ENCODE measurements around the gene ADGRG7.
A peak's percentile ranks its signal among the peaks of the same experiment; 100 is the strongest.

ADGRG7 gene

DNA sequence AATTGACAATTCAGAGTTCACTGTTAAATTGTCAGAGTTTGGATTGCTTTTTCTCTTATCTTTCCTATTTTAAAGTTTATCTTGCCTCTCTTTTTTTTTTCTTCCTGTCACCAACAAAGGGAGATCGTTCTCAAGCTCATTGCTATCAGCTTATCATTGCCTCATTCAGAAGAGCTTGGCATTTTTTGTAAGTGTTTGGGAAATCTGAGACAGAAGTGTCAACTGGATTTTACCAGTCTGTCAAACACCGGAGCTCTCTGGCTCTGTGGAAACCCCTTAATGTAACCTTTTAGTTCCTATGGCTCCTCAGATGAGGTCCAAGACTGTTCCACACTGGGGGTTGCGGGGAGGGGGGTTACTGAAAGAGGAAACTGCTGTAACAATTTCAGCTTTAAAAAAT, 89.3 kb downstream of the ADGRG7 start:
- DNase-seq (ENCODE audit: low spot score), result no peak

DNA sequence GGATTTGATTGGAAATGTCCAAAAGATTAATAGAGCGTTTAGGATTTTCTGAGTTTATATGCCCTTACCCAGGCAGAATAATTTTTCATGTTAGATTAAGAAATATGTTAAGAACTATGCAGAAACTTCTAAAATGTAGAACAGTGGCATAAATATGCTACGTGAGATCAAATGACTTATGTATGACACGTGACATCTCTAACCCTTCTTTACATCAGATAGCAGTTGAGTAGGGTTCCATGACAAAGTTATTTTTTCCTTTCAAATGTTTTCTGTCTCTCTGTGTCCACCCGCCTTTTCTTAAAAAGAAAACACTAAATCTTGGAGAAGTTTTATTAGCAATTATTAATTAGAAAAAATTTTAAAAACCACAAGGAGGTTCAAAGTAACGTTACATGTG, 91.3 kb downstream of the ADGRG7 start:
- no peak for DNase-seq (ENCODE audit: low spot score)

DNA sequence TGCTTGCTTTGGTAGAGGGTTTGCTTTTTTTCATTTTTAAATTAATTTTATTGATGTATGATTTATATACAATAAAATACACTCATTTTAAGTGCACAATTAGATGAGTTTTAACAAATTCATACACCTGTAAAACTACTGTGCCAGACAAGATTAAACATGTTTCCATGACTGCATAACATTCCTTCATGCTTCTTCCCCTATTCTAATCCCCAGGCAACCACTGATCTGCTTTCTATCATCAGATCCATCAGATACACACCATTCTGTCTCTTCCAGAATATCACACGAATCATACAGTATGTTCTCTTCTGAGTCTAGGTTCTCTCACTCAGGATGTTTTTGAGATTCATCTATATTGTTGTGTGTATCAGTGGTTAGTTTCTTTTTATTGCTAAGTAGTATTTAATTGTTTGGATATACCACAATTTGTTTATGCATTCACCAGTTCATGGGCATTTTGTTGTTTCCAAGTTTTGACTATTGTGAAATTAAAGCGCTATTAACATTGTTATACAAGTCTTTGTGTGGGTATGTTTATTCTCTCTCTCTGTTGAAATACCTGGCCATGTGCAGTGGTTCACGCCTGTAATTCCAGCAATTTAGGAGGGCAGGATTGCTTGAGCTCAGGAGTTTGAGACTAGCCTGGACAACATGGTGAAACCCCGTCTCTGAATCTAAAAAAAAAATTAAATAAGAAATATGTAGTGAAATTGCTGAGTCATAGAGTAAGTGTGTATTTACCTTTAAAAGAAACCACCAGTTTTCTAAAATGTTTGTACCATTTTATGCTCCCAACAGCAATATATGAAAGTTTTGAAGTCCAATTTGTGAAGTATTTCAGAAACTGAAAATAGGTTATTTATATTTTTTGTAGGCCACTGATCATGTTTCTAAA, 92.9 kb downstream of the ADGRG7 start:
- no peak for DNase-seq (ENCODE audit: low spot score)

DNA sequence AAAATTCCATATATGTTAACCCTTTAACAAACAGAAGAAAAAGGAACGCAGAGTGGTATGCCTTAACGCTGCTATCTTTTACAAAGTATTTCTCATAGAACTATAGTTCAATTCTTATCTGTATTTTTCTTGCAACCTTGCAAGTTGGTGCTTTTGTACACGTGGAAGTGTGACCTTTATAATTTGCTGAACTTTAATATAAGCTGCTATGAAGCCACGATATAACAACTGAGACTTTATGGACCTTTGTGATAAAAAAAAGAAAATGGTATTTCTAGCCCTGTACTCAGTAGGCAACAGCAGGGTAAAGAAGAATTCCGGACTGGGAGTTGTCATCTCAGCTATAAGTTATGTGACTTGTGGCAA, 93.6 kb downstream of the ADGRG7 start:
- no peak for DNase-seq (ENCODE audit: low spot score)

DNA sequence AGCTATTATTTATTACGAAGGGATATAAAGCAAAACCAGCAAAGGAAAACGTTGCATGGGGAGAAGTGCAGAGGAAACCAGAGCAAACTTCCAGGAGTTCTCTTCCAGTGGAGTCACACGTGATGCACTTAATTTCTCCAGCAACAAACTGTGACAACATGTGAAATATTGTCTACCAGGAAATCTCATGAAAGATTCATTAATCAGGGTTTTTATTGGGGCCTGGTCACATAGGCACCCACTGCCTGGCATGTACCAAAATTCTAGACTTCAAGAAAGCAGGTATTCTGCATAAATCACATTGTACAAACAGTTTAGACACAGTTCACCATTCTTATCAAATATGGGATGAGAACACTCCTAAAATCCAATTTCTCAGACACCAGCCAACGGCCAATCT, 94.5 kb downstream of the ADGRG7 start:
- no peak for DNase-seq (ENCODE audit: low spot score)

DNA sequence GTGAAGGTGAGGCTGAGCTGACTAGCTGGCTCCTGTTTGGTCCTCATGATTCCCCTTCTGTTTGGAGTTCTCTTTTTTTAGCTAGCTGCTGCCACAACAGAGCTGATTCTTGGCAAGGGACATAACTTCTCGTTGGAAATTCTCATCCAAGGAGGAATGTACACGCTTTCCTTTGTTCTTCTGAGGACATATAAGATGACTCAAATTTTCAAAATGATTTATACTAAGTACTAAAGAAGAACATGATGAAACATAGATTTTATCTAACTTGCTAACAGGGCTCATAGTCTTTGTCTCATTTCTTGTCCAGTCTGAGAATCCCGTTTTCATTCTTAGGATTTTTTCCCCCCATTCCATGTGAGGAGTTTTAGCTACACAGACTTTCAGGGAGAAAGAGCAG, 97.0 kb downstream of the ADGRG7 start:
- no peak for DNase-seq (ENCODE audit: low spot score)

DNA sequence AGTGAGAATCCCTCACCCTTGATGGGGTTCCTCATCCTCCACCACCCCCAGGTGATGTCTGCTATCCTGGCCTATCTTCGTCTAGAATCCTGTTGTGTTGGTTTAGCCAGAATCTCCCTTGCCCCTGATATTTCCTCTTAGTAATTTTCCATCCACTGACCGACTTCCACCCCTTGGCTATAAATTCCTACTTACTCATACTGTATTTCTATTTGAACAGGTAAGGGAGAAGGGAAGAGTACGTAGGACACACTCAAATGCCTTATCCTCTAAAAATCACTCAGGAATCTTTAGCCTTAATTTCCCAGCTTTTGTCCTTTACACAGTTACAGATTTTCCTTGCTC, 99.2 kb downstream of the ADGRG7 start:
- DNase-seq (ENCODE audit: low spot score), result no peak

DNA sequence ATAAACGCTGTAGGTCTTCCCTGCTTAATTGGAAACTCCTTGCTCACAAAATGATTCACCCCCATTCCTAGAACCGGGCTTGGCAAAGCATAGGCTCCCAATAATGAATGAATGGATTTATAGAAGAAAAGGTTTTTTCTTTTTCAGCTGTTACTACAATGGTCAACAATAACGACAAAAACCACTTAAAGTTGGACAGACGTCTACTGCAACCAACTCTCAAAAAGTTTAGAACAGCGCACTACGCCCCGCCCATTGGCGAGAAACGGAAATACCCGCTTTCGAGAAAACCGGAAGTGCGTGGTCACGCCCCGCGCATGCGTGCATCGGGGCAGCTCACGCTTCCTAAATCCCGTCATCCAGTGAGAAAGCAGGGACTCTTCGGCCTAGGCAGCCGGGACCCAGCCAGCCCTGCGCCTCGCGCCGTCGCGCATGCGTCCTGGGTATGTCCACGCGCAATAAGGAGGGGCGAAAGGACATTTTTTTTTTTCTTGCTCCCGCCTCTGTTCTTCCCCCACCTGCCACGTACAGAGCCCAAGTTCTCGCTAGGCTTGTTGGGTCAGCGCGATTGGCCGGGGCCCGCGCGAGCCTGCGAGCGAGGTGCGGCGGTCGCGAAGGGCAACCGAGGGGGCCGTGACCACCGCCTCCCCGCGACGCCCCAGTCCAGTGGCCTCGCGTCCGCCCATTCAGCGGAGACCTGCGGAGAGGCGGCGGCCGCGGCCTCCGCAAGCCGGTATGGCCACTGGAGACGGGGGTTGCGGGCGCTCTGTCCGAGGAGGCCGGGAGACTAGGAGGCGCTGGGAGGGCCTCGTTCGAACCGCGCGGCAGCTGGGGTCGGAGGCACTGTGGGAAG, 99.8 kb downstream of the ADGRG7 start, which contains the start of gene TFG:
TFG (plus strand) TSS at position 506 of the 853 bp plus-strand sequence. CDS start 4,192 bp downstream, outside the sequence.
- peak; percentile 98 for DNase-seq (ENCODE audit: low spot score)

DNA sequence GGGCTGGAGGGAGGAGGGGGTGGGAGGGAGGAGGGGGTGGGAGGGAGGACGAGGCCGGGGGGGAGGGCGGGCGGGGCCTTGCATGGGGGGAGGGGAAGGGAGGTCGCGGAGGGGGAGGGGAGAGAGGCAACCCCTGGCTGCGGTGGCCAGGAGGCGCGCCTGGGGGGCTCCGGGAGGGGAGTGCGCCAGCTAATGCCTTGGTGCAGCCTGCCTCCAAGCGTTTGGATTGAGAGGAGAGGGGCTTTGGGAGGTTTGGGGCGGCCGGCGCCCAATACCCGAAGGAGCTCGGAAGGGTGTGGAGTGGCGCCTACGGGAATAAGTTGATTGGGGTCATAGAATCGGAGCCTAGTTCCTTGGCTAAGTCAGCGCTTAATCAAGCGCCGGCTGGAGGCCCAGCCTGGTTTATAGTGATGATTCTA, 100.5 kb downstream of the ADGRG7 start:
- DNase-seq (ENCODE audit: low spot score), result peak; percentile 32

DNA sequence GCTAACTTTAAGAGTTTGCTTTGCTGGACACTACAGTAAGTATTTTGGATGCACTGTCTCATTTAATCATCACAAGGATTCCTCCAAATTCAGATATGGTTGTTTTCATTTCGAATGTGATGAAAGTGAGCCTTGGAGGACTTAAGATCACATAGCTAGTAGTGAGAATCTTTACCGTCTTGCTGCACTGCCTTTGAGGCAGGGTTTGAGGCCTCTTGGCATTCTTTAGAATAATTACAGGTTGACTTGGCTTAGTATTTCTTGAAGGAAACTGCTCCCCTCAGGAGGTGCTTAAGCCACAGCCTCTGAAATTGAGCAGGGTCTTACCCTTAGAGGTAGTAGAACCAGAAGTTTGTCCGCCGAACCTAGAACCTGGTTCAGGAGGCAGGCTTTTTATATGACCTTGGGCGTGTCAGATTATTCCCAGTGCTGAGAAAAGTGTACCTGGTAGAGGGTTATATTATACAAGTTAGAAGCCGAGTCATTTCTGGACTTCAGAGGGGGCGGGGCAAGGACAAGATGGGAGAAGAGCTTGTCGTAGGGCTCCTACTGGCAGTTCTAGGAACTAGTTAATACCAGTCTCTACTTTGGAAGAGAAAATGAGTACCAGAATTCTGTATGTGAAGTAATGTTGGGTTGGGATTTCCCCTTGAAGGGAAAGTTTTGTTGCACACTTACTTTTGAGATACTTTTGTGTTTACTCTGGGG, 101.0 kb downstream of the ADGRG7 start:
- DNase-seq (ENCODE audit: low spot score), result peak; percentile 2

DNA sequence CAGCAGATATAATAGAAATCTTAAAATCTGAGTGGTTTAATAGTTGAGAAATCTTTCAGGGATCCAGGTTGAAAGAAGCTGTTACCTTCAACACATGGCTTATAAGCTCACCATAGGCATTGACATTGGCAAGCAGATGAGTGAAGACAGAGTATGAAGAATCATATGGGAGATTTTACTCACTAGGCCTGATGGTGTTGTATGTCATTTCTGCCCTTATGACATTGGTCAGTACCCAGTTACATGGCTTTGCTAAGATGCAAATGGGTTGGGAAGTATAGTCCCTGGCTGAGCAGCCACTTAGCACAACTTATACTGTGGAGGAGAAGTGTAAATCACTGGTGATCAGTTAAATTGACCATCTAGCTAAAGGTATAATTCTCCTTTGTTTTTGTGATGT, 105.8 kb downstream of the ADGRG7 start:
- no peak for DNase-seq (ENCODE audit: low spot score)

DNA sequence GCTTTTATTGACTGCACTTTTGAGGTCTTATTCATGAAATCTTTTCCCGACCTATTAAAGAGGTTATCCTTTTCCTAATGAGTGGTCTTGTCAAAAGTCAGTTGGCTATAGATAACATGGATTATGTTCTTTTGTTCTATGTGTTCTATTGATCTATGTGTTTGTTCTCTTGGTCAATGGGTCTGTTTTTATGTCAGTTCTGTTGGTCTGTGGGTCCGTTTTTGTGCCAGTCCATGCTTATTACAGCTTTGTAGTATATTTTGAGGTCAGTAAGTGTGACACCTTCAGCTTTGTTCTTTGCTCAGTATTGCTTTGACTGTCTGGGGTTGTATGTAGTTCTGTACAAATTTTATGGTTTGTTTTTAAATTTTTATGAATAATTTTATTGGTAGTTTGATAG, 107.7 kb downstream of the ADGRG7 start:
- no peak for DNase-seq (ENCODE audit: low spot score)

DNA sequence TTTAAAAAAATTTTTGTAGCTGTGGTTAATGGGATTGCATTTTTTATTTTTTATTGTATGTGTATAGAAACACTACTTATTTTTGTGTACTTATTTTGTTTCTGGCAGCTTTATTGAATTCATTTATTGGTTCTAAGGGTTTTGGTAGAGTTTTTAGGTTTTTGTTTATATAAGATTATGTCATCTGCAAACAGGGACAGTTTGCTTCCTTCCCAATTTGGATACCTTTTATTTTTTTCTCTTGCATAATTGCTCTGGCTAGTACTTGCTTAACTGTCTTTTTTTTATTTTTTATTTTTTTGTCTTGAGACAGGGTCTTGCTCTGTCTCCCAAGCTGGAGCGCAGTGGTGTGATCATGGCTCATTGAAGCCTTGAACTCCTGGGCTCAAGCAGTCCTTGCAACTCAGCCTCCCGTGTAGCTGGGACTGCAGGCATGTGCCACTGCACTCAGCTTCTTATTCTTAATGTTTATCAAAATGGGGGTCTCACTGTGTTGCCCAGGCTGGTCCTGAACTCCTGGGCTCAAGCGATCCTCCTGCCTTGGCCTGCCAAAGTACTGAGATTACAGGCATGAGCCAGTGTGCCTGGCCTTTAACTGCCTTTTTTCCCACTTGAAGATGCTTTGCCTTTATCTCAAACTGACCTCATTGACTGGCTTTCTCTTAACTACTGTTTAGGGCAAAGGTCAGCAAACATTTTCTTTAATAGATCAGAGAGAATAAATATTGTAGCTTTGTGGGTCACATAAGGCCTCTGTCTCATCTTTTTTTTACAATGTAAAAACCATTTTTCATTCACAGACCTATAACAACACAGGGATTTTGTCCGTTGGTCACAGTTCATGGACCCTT, 108.5 kb downstream of the ADGRG7 start:
- DNase-seq (ENCODE audit: low spot score), result no peak

DNA sequence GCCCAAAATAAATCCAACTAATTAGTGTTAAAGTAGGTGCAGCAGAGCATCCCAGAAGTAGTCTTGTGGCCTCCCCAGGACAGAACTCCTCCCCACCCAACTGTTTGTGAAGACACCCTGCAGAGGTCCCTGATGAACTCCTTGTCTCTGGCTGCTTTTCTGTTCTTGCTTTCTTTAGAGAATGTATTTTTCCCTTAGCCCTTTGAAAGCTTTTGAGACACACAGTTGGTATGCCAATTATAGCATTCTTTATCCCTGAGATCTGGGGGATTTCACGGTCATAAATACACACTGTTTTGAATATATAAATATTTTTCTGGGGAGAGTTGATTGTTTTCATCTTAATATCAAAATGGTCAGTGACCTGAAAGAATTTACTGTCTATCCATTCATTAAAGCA, 109.7 kb downstream of the ADGRG7 start:
- no peak for DNase-seq (ENCODE audit: low spot score)

DNA sequence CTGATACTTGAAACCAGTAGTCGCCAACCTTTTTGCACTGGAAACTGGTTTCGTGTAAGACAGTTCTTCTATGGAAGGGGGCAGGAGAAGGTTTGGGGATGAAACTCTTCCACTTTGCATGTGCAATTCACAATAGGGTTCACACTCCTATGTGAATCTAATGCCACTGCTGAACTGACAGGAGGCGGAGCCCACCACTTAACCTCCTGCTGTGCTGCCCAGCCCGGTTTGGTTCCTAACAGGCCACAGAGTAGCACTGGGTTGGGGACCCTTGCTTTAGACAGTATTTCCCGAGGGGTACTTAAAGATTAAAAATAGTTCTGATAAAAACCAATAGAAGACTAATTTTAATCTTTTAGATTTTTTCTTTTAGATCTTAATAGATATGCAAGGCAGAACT, 111.0 kb downstream of the ADGRG7 start:
- no peak for DNase-seq (ENCODE audit: low spot score)

DNA sequence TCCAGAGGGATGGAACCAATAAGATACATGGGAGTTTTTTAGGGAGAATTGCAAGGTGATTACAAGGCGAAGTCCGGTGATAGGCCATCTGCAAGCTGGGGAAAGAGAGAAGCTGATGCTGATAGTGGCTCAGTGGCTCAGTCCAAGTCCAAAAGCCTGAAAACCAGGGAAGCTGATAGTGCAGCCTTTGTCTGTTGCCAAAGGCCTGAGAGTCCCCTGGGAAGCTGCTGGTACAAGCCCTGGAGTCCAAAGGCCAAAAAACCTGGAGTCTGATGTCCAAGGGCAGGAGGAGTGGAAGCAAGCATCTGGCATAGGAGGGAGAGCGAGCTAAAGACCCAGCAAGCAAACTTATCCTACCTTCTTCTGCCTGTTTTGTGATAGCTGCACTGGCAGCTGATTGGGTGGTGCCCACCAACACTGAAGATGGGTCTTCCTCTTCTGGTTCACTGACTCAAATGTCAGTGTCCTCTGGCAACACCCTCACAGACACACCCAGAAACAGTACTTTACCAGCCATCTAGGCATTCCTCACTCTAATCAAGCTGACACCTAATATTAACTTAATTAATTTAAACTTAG, 116.6 kb downstream of the ADGRG7 start:
- no peak for DNase-seq (ENCODE audit: low spot score)

DNA sequence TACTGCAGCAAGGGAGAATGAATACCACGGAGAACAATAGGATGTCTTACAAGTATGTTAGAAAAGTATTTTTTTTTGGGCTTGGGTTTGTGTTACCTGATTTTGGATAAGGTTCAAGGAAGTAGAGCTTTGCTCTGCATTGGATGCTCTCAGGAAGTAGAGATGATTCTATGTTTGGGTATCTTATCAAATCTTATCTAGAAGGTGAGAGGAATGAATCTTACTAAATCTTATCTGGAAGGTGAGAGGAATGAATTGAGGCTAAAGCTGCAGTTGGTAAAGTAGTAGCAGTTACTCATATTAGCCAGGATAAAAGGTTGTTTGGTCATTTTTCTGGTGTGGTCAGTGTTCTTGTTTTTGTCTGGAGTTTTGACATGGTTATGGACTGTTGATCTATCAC, 117.3 kb downstream of the ADGRG7 start:
- DNase-seq (ENCODE audit: low spot score), result no peak

DNA sequence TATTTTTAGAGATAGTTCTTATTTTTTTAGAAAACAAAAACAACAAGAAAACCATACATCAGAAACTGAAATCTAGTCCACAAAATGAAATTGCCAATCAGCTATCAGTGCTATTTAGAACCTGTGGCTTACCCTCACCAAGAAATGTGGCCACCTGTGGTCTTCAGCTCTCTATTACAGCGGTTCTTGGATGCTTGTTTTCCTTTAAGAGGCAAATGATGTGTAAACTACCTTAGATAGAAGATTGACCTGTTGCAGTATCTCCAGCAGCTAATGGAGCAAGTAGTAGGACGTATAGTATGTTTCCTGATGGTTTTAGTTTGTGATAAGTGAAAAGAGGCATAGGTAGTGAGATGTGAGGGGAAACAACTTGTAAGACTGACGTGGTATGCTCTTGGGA, 121.1 kb downstream of the ADGRG7 start:
- DNase-seq (ENCODE audit: low spot score), result no peak

DNA sequence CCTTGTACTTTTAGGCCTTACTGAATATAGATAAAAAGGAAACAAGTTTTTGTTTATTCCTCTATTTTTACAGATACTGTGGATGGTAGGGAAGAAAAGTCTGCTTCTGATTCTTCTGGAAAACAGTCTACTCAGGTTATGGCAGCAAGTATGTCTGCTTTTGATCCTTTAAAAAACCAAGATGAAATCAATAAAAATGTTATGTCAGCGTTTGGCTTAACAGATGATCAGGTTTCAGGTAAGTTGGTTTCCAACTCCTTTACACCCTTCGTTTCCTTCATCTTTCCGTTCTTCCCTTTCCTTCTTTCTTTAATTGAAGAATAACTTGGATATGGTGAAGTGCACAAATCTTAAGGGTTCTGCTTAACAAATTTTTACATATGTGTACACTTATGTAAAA, 123.0 kb downstream of the ADGRG7 start:
- DNase-seq (ENCODE audit: low spot score), result no peak

DNA sequence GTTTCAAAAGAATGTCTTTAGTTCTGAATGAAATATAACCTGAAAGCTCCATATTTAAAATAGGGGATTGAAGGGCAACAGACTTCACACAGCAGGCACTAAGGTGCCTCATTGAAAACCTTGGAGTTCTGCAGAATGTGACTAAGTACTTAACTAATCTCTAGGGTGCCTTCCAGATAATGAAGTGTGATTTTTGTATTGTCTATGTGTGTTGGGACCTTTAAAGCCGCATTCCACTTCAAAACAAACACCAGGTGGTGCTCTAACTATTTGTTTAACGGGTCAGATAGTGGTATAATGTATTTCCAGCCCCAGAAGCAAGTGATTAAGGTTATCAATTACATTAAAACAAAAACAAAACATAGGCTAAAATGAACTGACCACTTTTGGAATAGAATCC, 127.9 kb downstream of the ADGRG7 start:
- peak; percentile 11 for DNase-seq (ENCODE audit: low spot score)

DNA sequence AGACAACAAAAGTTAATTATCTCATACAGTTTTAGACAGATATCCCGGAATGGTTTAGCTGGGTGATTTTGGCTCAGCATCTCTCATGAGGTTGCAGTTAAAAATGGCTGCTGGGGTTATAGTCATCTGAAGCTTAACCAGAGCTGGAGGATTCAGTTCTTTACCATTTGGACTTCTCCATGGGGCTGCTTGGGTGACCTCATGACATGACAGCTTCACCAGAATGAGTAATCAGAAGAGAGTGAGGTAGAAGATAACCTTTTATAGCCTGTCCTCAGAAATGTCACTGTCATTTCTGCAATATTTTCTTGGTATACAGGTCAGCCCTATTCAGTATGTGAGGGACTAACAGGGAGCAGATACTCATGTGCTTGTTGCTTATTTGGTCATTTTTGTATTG, 130.8 kb downstream of the ADGRG7 start:
- no peak for DNase-seq (ENCODE audit: low spot score)
